ENCODE data around the gene KRT7.

The KRT7 gene

DNA sequence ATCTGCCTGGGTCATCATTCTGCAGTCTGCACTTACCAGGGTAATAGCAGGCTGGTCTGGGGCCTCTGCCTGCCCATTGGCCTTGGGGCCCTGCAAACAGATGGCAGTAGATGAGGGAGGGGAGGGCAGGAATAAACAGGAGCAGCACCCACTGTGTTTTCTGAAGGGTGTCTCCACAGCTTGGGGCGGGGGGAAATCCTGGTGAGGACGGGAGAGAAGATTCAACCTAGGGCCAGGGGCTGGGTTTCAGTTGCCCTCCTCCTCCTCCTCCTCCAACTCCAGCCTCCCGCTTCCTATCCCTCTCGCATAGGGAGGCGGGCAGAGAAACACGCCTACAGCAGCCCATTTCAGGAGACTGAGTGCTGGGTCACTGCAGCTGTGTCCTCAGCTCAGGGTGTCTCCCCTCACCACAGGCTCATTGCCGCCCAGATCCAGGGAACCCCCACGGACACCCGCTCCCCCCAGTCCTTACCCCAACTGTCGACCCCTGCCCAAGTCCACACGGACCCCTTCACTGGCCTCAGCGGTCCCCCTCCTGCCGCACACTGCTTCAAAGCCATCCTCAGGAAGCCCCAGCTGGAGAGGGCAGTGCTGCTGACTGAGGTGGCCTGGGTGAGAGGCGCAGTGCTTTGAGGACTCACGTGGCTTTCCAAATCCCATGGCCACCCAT, 32.1 kb upstream of the KRT7 start:
- TF ChIP-seq, protein P1, sequence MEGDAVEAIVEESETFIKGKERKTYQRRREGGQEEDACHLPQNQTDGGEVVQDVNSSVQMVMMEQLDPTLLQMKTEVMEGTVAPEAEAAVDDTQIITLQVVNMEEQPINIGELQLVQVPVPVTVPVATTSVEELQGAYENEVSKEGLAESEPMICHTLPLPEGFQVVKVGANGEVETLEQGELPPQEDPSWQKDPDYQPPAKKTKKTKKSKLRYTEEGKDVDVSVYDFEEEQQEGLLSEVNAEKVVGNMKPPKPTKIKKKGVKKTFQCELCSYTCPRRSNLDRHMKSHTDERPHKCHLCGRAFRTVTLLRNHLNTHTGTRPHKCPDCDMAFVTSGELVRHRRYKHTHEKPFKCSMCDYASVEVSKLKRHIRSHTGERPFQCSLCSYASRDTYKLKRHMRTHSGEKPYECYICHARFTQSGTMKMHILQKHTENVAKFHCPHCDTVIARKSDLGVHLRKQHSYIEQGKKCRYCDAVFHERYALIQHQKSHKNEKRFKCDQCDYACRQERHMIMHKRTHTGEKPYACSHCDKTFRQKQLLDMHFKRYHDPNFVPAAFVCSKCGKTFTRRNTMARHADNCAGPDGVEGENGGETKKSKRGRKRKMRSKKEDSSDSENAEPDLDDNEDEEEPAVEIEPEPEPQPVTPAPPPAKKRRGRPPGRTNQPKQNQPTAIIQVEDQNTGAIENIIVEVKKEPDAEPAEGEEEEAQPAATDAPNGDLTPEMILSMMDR (conservative IDR thresholded peaks at IDR 0.05), result no peak
- H3K27ac ChIP-seq, result no peak overlapping the region

DNA sequence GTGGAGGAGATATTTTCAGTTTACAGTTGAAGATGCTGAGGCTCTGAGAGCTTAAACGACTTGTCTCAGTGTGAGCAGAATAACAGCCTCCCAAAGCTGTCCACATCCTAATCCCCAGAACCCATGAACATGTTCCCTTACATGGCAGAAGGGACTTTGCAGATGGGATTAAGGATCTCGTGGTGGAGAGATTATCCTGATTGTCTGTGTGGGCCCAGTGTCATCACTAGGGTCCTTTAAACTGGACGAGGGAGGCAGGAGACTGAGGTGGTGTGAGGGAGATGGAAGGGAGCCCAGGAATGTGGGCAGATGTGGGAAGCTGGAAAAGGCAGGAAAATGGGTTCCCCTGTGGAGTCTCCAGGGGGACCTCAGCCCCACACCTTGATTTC, 31.6 kb upstream of the KRT7 start:
- H3K27ac ChIP-seq, result no peak overlapping the region
- TF ChIP-seq, protein P1 (conservative IDR thresholded peaks at IDR 0.05), result no peak

DNA sequence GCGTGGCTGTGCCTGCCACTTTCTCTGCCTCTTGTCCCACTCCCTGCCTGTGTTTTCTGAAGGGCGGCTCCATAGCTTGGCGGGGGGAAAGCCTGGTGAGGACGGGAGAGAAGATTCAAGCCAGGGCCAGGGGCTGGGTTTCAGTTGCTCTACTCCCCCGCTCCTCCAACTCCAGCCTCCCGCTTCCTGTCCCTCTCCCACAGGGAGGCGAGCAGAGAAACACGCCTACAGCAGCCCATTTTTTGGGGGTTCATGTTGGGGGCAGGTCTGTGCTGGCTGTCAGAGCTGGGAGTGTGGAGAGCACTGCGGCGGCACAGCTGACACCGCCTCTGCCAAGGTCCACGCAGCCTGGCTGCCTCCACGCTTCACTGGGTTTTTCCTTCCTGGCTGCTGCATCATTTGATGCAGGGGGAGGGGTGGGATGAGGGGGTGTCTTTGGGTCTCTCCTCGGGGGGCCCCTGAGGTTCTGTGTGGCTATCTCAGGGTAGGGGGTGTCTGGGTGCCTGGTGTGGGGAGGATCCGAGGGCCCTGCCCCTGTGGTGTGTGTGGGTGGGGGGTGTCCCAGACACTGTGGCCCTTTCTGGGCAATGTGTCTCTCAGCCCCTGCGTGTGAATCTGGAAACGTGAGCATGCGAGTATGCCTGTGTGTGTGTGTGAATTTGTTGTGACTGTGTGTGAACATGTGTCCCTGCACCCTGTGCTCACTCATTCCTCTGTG, 30.5 kb upstream of the KRT7 start:
- peak overlapping the region; percentile 33; the same call in 1 of the 2 replicates for H3K27ac ChIP-seq

DNA sequence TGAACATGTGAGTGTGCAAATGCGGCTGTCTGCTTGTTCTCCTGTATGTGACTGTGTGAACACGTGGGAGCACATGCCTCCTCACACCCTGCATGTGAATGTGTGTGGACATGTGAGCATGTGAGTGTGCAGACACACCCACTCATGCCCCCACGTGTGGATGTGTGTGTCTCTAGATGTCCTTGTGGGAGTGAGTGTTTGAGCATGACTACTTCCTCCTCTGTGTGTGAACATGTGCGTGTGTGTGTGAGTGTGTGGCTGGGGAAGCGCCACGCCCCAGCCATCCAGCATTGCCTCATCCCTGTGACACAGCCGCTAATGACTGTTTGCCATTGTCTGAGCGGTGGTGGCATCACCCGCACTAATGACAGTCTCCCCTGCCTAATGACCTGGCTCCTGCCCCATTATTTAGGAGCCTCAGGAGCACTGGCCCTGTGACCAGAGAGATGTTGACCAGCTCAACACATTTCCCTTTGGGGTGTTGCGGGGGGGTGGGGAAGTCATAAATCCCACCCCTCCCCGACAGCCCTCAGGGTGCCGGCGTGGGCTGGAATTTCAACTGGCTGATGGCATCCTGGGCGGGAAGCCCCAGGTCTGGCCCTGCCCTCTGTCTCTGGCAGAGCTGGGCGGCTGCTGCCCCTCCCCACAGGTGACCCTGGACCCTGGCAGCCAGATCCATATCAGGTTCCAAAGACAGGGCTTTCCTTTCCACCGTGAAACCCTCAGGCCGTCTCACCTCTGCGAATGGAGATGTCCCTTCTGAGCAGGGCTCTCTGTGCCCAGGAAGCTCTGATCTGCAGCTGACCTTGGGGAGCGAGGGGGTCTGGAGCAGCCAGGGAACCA, 29.7 kb upstream of the KRT7 start:
- H3K27ac ChIP-seq, result peak overlapping the region; percentile 33; the same call in 1 of the 2 replicates
- TF ChIP-seq, protein P1 (conservative IDR thresholded peaks at IDR 0.05), result no peak

More for the DNA sequence above, 30.5 kb upstream of the KRT7 start:
- TF ChIP-seq, protein P1 (conservative IDR thresholded peaks at IDR 0.05), result no peak

DNA sequence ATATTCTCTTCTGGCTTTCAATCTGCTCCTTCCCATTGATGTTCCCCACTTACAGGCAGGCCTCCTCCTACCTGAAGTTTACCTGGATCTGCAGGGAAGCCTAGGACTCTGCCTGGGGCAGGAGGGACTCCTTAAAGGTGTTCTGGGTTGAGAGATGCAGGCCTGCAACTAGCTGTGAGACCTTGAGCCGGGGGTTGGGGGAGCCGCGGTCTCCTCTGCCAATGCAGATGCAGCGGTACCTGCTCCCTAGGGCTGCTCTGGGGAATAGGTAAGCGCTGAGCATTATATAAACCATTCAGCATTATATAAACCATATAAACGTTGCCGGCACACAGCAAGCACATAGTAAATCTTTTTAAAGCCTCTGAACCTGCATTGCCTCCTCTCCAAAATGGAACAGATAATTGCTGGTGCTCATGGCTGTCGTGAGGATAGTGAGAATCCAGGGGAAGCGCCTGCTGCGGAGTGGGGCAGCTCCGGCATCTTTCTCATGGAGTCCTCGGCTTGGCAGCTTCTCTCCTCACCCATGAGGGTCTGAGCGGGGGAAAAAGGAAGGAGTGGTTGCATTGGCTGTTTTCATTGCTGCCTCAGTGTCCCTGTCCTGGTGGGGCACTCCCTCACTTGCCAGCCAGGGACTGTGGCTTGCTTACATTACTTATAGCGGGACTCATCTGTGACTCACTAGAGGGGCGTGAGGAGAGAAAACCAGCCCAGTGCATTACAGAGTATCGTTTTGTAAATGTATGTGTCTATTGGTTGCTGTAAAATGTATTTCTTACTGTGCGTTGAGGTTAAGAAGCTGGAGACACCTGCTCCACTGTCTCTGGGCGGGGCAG, 28.7 kb upstream of the KRT7 start:
- H3K27ac ChIP-seq, result peak overlapping the region; percentile 33; the same call in 1 of the 2 replicates
- TF ChIP-seq, protein P1 (conservative IDR thresholded peaks at IDR 0.05), result no peak

DNA sequence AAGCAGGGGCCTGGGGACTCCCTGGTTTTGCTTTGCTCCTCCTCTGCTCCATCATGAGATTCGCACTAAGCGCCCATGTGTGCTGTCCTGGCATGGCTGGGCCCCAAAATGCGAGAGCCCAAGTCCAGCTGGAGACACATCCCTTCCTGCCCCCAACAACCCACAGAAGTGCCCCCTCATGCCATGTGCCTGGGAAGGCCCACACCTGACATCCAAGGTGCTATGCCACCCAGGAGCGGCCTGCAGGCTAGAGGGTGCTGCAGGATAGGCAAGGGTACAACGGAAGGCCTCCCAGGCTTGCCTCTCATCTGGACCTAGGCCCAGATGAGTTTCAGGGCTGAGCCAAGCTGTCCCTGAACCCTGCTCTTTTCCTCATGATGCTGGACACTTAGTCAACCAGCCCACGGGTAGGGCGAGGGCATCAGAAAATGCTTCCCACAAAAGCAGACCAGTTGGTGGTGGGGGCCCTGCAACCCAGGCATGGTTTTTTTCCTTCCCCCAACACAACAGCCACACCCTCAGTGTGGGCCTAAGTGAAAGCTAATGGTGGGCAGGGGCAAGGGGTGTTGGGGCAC, 28.0 kb upstream of the KRT7 start:
- TF ChIP-seq, protein P1 (conservative IDR thresholded peaks at IDR 0.05), result no peak
- no peak overlapping the region for H3K27ac ChIP-seq

Measured in VCaP (cell line).